HG03521 (cell line): ENCODE data around the gene NOL4L.

Experiments
- ATAC-seq: cut with Tn5 transposase; IDR thresholded peaks from one replicate; pipeline ENCODE4 v1.9.1; 2021; ENCODE audit warnings: mild to moderate bottlenecking, moderate library complexity; ENCODE audit not compliant: unreplicated experiment

The NOL4L gene

DNA sequence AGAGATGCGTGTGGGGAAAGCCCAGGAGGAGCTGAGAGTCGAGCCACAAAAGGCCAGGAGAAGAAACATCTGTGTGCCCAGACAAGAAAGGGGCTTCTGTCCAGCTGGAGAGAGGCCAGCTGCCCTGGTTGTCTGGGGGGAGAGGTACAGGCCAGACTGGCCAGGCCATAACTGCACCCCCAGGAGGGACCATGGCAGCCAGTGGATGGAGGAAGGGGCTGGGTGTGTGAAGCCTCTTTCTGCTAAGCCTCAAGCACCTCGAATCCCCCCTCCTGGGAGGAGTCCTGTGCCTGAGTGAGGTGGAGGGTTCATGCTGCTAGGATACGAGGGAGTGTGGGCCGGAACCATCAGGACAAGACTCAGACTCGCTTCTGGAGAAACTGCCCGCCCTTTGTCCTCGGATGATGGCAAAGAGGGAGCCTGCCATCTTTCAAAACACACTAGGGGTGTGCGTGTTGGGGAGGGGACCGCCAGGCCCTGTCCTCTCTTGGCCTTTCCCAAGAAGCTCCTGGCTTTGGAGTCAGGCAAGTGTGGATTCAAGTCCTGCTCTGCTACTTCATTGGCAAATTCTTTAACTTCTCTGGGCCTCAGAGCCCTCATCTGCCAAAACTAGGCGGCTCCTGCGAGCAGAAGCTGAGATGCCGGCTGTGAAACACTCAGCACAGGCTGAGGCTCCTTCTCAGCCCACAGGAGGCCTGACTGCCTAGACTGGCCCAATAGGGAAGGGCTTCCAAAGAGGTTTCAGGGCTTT, 136.7 kb downstream of the NOL4L start:
- ATAC-seq: no peak

GRCh38 chr20:32447136-32448027, 137.8 kb downstream of the NOL4L start:
- ATAC-seq: no peak

DNA sequence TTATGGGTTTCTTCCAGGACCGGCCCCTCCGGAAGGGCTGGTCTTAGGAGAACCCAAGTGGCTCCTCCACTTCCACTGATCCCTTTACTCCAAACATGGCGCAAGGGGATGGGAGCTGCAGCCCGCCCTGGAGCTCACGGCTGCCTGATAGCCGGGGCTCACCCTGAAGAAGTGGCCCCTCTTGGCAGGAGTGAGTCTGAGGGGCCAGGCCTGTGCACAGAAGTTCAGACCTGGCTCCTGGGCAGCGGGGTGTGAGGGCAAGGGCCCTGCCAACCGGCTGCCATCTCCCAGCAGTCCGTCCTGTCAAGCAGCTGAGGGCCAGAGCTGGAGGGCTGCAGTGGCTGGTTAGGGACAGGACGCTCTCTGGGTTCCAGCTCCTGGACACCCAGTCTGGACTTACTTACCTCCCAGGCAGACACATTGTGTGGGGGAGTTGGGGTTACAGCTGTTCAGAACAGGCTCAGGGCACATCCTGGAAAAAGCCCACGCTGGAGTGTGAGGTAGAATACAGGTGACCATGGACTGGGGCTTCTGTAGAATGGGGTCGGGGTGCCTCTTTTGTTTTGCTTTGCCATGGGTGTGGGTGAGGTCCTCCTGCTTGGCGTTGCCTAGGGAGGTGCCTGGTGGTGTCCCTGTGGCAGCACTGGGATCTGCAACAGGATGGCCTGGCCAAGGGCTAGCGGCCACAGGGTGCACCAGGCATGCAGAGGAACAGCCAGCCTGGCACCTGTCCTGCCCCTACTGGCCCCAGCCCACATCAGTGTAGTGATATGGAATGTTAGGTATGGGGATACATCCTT, 138.6 kb downstream of the NOL4L start:
- no peak for ATAC-seq

DNA sequence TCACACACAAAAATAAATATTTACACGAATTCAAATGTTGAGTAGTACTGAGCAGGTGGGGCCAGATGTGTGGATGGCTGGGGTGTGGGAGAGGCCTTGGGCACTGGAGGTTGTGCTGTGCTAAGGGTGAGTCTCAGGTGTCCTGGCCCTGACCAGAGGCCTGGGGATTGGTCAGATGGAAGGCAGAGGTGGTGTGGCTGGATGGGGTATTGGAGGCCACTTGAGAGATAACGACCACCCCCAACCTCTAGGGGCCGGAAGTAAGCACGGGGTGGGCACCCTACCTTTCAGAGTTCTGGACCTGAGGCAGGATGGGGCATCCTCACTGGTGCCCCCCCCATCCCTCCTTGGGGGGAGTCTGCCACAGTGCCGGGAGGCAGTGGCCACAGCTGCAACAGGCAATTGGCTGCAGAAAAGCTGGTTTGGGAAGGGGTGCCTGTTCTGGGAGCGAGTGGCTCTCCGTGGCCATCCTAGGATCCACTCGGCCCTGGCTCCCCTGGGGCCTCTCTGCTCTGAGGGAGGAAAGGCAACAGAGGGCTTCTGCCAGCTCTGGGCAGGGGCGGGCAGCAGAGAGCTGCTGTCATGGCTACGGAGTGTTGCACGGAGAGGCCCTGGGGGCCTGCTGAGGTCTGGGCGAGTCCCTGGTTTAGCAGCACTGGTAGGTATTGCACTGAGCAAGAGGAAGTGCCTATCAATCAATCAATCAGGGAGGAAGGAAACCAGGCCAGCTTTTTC, 139.4 kb downstream of the NOL4L start:
- no peak for ATAC-seq

GRCh38 chr20:32444474-32445220, 140.5 kb downstream of the NOL4L start:
- ATAC-seq: no peak

- no peak for ATAC-seq
These were observed 141.7 kb downstream of the NOL4L start for GRCh38 chr20:32443386-32443974.

GRCh38 chr20:32442630-32443373, 142.3 kb downstream of the NOL4L start:
- no peak for ATAC-seq

DNA sequence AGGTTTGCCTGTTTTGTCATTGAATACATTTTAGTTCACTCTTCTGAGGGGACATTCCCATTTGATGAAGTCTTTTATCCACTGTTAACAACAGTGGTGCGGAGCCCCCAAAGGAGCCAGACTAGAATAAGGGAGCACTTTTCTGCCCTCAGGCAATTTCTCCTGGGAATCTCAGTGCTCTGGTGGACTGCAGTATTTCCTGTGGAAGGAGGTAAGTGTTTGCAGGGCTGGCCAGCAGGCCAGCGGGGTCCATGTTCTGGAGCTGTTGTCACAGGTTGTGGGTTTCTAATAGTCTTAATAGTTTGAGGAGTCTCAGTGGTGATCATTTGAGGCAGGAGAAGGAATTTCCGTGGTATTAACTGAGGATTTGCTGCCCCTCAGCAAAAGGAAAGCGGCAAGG, 143.5 kb downstream of the NOL4L start:
- ATAC-seq: no peak

DNA sequence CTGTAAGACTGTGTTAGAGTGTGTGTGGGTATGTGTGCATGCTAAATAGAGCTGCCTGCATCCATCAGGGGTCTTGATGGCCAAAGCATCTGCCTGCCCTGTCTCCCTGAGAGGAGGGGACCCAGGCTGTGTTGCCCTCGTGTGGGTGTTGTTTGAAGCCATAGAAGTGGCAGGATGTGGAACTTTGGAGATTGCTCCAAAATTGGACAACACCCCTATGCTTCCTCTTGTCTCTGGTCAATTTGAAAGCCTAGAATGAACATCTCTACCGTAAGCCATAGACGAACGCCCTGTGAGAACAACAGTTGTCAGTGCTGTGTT, 144.4 kb downstream of the NOL4L start:
- ATAC-seq: no peak

- ATAC-seq: no peak
These were observed 144.9 kb downstream of the NOL4L start for GRCh38 chr20:32440069-32440757.

- no peak for ATAC-seq
These were observed 145.9 kb downstream of the NOL4L start for GRCh38 chr20:32439132-32439829.

DNA sequence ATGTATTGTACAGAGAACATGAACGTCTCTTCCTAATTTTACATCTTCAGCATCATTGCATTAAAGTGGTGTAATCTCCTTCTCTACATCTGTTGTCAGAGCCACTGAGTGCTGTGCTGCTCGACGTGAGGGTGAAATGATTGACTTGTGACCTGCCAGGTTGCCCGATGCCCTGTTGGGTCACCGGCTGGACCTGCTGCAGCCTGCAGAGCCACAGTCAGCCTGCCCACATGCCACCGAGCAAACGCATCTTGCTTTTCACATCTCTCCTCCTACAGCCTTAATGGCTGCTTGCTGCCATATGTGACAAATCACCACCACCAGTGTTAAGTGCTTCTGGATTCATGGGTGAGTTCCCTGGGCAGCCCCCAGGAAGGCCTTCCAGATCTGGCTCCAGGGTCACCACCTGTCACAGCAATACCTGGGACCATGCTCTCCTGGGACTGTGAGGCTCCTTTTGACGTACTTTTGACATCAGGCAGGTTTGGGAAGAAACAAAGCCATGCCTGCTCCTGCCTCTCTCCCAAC, 146.7 kb downstream of the NOL4L start:
- no peak for ATAC-seq

DNA sequence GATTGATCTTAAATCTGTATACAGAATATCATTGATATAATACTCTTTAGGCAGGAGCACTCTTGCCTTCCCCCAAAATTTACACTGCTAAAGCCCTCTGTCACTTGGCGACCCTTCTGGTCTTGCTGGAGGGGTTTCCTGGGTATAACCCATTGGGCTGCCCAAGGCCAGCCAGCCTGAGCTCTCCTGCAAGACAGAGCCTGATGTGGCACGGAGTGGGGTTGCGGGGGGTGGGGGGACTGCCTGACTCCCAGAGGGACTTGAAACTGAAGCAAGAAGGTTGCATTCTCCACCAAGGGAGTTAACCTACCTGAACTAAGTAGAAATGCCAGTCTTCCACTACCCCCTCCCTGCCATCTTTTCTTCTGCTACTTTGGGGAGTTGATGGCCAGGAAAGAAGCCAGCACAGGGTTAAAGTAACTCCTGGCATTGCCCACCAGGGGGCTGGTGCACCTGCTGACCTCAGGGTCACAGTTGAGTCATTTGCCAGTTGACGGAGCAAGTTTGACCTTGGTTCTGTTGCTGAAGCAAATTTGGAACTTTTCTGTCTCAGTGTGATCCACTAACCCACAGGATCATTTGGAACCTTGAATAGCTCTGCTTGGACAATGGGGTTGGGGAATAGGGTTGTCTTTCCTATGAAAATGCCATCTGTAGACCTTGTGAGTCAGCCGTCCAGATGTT, 147.6 kb downstream of the NOL4L start:
- no peak for ATAC-seq

- no peak for ATAC-seq
These were observed 148.2 kb downstream of the NOL4L start for GRCh38 chr20:32436968-32437367.

GRCh38 chr20:32436142-32436861, 148.8 kb downstream of the NOL4L start:
- ATAC-seq: no peak

DNA sequence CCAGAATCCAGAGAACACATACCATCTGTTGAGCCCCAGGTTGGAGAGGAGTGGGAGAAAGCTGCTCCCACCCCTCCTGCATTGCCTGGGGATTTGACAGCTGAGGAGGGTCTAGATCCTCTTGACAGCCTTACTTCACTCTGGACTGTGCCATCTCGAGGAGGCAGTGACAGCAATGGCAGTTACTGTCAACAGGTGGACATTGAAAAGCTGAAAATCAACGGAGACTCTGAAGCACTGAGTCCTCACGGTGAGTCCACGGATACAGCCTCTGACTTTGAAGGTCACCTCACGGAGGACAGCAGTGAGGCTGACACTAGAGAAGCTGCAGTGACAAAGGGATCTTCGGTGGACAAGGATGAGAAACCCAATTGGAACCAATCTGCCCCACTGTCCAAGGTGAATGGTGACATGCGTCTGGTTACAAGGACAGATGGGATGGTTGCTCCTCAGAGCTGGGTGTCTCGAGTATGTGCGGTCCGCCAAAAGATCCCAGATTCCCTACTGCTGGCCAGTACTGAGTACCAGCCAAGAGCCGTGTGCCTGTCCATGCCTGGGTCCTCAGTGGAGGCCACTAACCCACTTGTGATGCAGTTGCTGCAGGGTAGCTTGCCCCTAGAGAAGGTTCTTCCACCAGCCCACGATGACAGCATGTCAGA, 149.6 kb downstream of the NOL4L start:
- ATAC-seq: no peak
